Caco-2 (cell line): ENCODE data around the gene DRAP1. TPM values are rescaled to one million over a fixed set of nuclear protein-coding genes. Genes with fewer than 3 reads are reported as not detected.

Experiments
- BruUV-seq: library from RNA; stranded (reverse); fragments of 400-500 nt; replicated peaks from 2 replicates; lab custom pipeline; 2021; lab: Mats Ljungman, UMichigan
- CTCF ChIA-PET: fragments of 300-600 bp; sonication (Branson Sonifier 250); formaldehyde crosslinking; loops from one replicate; lab custom pipeline; 2022; ENCODE audit warnings: antibody characterized with exemption; lab: Charles Lee
- POLR2A ChIA-PET: fragments of 300-600 bp; sonication (Branson Sonifier 250); formaldehyde crosslinking; loops from one replicate; lab custom pipeline; 2022; ENCODE audit warnings: antibody characterized with exemption; lab: Charles Lee
- DNase-seq, 2 experiments: peaks; one replicate each; pipeline versions ENCODE4 v3.0.0 to v3.0.0-alpha.2; 2020 to 2022
- H3K27me3 ChIP-seq: replicated peaks from 2 replicates; pipeline ENCODE4 v1.6.0; 2011; ENCODE audit warnings: low read length; ENCODE audit not compliant: control insufficient read depth, insufficient read depth
- H3K36me3 ChIP-seq: 2 replicates; pipeline ENCODE4 v1.5.1; 2011; ENCODE audit warnings: low read length; ENCODE audit not compliant: control insufficient read depth, insufficient read depth
- H3K4me1 ChIP-seq: fragments of 250-450 bp; sonication (Bioruptor Pico); 2 replicates; pipeline ENCODE4 v1.5.1; 2020; ENCODE audit warnings: mild to moderate bottlenecking
- H3K4me3 ChIP-seq: 2 replicates; pipeline ENCODE4 v1.5.1; 2011; ENCODE audit warnings: low read depth, mild to moderate bottlenecking, control low read depth, low read length
- H3K9me3 ChIP-seq: fragments of 250-450 bp; sonication (Bioruptor Pico); 2 replicates; pipeline ENCODE4 v1.5.1; 2020; ENCODE audit warnings: mild to moderate bottlenecking, moderate library complexity
- H3K27ac Mint-ChIP-seq: one replicate; pipeline ENCODE4 v1.8.0; 2022; ENCODE audit warnings: mixed read lengths; ENCODE audit not compliant: unreplicated experiment
- H3K27me3 Mint-ChIP-seq: one replicate; pipeline ENCODE4 v1.8.0; 2022; ENCODE audit warnings: mixed read lengths; ENCODE audit not compliant: insufficient read depth, unreplicated experiment
- H3K36me3 Mint-ChIP-seq: one replicate; pipeline ENCODE4 v1.8.0; 2022; ENCODE audit warnings: mild to moderate bottlenecking, mixed read lengths; ENCODE audit not compliant: insufficient read depth, unreplicated experiment
- H3K4me1 Mint-ChIP-seq: one replicate; pipeline ENCODE4 v1.8.0; 2022; ENCODE audit warnings: low read depth, mixed read lengths; ENCODE audit not compliant: unreplicated experiment
- H3K4me3 Mint-ChIP-seq: one replicate; pipeline ENCODE4 v1.8.0; 2022; ENCODE audit warnings: mild to moderate bottlenecking, moderate library complexity, mixed read lengths; ENCODE audit not compliant: unreplicated experiment
- H3K9me3 Mint-ChIP-seq: one replicate; pipeline ENCODE4 v1.8.0; 2022; ENCODE audit warnings: mixed read lengths; ENCODE audit not compliant: unreplicated experiment
- intact Hi-C: fragments of 100-400 bp; cut with micrococcal nuclease; formaldehyde crosslinking; loops from one replicate; pipeline ENCODE4 v1.10.0; 2022; ENCODE audit not compliant: unreplicated experiment
- total RNA-seq: library from RNA; stranded (reverse); gene quantifications from 2 replicates; pipeline ENCODE4 v1.2.3, GENCODE V29; 2022
- TF ChIP-seq, protein P1 (sequence below), 2 experiments: fragments of 200-600 bp in 1 of 2; IDR thresholded peaks; 1 replicate in 1 of 2; 2 replicates in 1 of 2; pipeline versions ENCODE4 v1.5.1 to v1.8.0; 2011 to 2022; ENCODE audit warnings: antibody characterized with exemption in 1 of 2, control low read depth in 1 of 2, inconsistent platforms in 1 of 2, low read depth in 1 of 2, low read length in 1 of 2, mild to moderate bottlenecking in 1 of 2, moderate library complexity in 1 of 2; ENCODE audit not compliant: insufficient read depth in 1 of 2, severe bottlenecking in 1 of 2, unreplicated experiment in 1 of 2

The DRAP1 gene
- total RNA-seq, 1 experiment from 2014 or later = 91.0 TPM

DNA sequence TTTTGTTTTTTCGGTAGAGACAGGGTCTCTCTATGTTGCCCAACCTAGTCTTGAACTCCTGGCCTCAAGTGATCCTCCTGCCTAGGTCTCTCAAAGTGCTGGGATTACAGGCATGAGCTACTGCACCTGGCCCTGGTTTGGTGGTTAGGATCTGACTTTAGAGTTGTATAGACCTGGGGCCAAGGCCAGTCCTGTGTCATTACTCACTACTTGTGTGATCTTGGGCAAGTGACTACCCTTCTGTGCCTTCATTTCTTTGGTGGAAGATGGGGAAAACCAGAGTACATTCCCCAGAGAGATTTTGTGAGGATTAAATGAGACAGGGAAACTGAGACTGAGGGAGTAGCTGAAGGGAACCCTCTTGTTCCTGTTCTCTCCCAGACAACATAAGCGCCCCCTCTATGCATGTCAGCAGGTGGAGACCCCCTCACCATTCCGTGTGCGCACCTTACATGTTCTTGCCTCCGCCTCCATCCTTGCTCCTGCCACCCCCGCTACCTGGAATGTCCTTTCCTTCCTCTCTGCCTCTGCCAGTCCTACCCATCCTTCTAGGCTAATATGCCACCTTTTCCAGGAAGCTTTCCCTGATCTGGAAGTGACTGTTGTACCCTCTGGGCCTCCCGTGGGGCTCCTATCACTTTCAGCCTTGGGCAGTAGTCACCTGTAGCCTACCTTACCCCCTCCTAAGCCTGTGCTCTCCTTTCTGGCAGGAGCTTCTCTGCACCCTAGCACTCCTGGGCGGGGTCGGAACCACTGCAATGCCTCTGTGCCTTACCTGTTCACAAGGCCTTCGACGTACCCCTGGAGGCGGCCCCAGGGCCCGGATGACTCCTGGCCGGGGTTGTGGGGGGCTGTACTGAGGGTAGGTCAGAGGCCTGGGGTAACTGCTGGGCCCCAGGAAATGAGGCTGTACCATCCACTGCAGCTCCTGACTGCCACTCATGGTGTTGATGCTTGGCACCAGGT is 22.9 kb upstream of the DRAP1 start:
- H3K36me3 ChIP-seq = no peaks in the 10 kb centered on the region
- Mint-ChIP-seq H3K4me3 (no peak overlapping the region), H3K27me3 (no peaks in the 10 kb centered on the region)

DNA sequence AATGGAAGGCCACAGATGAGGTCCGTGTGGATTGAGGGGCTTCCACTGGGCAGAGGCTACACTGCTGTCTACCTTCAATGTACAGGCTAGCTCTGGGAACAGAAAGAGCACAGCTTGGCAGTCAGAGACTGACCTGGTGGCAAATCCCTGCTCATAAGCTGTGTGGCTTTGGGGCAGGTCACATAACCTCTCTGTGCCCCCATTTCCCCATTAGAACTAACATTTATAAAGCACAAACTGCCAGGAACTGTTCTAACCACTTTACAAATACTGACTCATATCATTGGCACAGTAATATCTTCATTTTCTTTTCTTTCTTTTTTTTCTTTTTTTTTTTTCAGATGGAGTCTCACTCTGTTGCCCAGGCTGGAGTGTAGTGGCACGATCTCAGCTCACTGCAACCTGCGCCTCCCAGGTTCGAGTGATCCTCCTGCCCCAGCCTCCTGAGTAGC is 22.2 kb upstream of the DRAP1 start:
- no peak for DNase-seq
- peaks cover 11% of the 10 kb centered on the region for H3K4me1 Mint-ChIP-seq
- ChIA-PET POLR2A (no interaction called here), CTCF (interaction anchor here (0.7 to 1.4 kb wide), 4 partner anchors 9 to 87 kb away, joined by 3 to 19 read pairs (median 6); partner anchors contain the start of gene FIBP)
- no peak overlapping the region for H3K4me3 Mint-ChIP-seq
- H3K4me3 ChIP-seq = no peak overlapping the region
- no peaks in the 10 kb centered on the region for H3K9me3 ChIP-seq
- no peaks in the 10 kb centered on the region for H3K36me3 ChIP-seq
- H3K36me3 Mint-ChIP-seq = peaks cover 27% of the 10 kb centered on the region
- peaks cover 11% of the 10 kb centered on the region for H3K4me1 ChIP-seq
- TF ChIP-seq, protein P1, sequence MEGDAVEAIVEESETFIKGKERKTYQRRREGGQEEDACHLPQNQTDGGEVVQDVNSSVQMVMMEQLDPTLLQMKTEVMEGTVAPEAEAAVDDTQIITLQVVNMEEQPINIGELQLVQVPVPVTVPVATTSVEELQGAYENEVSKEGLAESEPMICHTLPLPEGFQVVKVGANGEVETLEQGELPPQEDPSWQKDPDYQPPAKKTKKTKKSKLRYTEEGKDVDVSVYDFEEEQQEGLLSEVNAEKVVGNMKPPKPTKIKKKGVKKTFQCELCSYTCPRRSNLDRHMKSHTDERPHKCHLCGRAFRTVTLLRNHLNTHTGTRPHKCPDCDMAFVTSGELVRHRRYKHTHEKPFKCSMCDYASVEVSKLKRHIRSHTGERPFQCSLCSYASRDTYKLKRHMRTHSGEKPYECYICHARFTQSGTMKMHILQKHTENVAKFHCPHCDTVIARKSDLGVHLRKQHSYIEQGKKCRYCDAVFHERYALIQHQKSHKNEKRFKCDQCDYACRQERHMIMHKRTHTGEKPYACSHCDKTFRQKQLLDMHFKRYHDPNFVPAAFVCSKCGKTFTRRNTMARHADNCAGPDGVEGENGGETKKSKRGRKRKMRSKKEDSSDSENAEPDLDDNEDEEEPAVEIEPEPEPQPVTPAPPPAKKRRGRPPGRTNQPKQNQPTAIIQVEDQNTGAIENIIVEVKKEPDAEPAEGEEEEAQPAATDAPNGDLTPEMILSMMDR (IDR thresholded peaks at IDR 0.05; ENCODE audit: insufficient read depth in 1 of 2, low read depth in 1 of 2, low read length in 1 of 2, severe bottlenecking in 1 of 2, unreplicated experiment in 1 of 2) = no peak
- no peak overlapping the region for H3K27ac Mint-ChIP-seq
- no peaks in the 10 kb centered on the region for H3K27me3 Mint-ChIP-seq
- no peaks in the 10 kb centered on the region for H3K9me3 Mint-ChIP-seq
- no TSS peak for BruUV-seq
- no peaks in the 10 kb centered on the region; the same call in 1 of the 2 replicates for H3K27me3 ChIP-seq
- intact Hi-C loops = no loop called here

More for the DNA sequence above, 22.9 kb upstream of the DRAP1 start:
- H3K4me3 ChIP-seq = no peak overlapping the region
- no TSS peak for BruUV-seq
- no peaks in the 10 kb centered on the region for H3K9me3 ChIP-seq
- Mint-ChIP-seq H3K9me3 (no peaks in the 10 kb centered on the region), H3K27ac (no peak overlapping the region), H3K36me3 (peaks cover 27% of the 10 kb centered on the region), H3K4me1 (peaks cover 10% of the 10 kb centered on the region)
- peaks cover 14% of the 10 kb centered on the region for H3K4me1 ChIP-seq
- intact Hi-C loops = no loop called here
- CTCF ChIA-PET = interaction anchor here (0.8 to 1.4 kb wide), 4 partner anchors 8 to 37 kb away, joined by 3 to 19 read pairs (median 3); partner anchors contain the start of gene FIBP
- no peak for DNase-seq
- no peaks in the 10 kb centered on the region; the same call in 1 of the 2 replicates for H3K27me3 ChIP-seq
- TF ChIP-seq, protein P1 (IDR thresholded peaks at IDR 0.05; ENCODE audit: insufficient read depth in 1 of 2, low read depth in 1 of 2, low read length in 1 of 2, severe bottlenecking in 1 of 2, unreplicated experiment in 1 of 2) = no peak
- POLR2A ChIA-PET = no interaction called here

DNA sequence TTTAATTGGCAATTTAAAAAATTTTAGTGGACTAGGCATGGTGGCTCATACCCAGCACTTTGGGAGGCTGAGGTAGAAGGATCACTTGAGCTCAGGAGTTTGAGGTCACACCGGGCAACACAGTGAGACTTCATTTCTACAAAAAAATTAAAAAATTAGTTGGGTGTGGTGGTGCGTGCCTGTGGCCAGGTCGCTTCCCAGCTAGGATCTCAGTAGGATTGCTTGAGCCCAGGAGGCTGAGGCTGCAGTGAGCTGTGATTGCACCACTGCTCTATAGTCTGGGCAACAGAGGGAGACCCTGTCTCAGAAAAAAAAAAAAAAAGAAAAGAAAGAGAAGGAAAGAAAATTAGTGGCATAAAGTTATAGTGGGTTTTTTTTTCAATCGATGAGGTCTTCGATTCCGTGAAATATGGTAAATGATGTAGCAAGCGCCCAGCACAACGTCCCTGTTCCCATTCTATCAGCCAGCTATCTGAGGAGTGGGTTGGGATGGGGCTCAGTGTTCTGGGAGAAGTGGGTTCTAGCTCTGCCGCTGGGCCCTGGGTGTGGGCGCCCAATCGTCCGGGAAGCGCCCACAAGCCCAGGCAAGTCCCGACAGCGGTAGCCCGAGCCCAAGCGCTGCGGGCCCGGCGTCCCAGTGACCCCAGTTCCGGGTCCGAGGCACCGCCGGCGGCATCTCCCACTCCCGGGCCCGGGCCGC is 20.4 kb upstream of the DRAP1 start:
- CTCF ChIA-PET = interaction anchor here (0.8 to 4.3 kb wide), 5 partner anchors 8 to 39 kb away, joined by 3 to 30 read pairs (median 5); partner anchors contain the start of genes CCDC85B and FIBP
- Mint-ChIP-seq H3K27ac (peak overlapping the region; percentile 76), H3K4me1 (peaks cover 17% of the 10 kb centered on the region), H3K9me3 (no peaks in the 10 kb centered on the region), H3K27me3 (no peaks in the 10 kb centered on the region), H3K4me3 (peak overlapping the region; percentile 79), H3K36me3 (peaks cover 19% of the 10 kb centered on the region)
- no peaks in the 10 kb centered on the region for H3K36me3 ChIP-seq
- peaks cover 29% of the 10 kb centered on the region for H3K4me1 ChIP-seq
- TF ChIP-seq, protein P1 (IDR thresholded peaks at IDR 0.05; ENCODE audit: insufficient read depth in 1 of 2, low read depth in 1 of 2, low read length in 1 of 2, severe bottlenecking in 1 of 2, unreplicated experiment in 1 of 2) = no peak
- H3K9me3 ChIP-seq = no peaks in the 10 kb centered on the region
- POLR2A ChIA-PET = interaction anchor here (0.6 to 2.7 kb wide), 2 partner anchors 8 to 38 kb away, joined by 3 to 27 read pairs; partner anchors contain the start of gene CCDC85B
- intact Hi-C loops = no loop called here
- no peak for DNase-seq
- H3K27me3 ChIP-seq = no peaks in the 10 kb centered on the region; the same call in 1 of the 2 replicates
- H3K4me3 ChIP-seq = peak overlapping the region; percentile 75
- TSS peak; percentile 24 for BruUV-seq
